B cell (primary cell): ENCODE results near the gene SPON2. TPM values are rescaled to one million over a fixed set of nuclear protein-coding genes. Genes with fewer than 3 reads are reported as not detected.

ENCODE experiments used
- ATAC-seq: fragments of 200-7000 bp; cut with Tn5 transposase; one replicate; pipeline ENCODE4 v1.10.0; 2021; ENCODE audit warnings: low read depth, mild to moderate bottlenecking, moderate number of reproducible peaks, moderate library complexity
- CTCF ChIA-PET: fragments of 350-600 bp; sonication (Branson Sonifier 250); formaldehyde crosslinking; loops from one replicate; lab custom pipeline; 2021; ENCODE audit warnings: antibody characterized with exemption, inconsistent platforms; lab: Charles Lee
- POLR2A ChIA-PET: fragments of 350-600 bp; sonication (Branson Sonifier 250); formaldehyde crosslinking; loops from one replicate; lab custom pipeline; 2021; ENCODE audit warnings: antibody characterized with exemption; lab: Charles Lee
- DNase-seq: peaks from one replicate; pipeline ENCODE4 v3.0.0; 2013
- H2AFZ ChIP-seq: 2 replicates; pipeline ENCODE4 v1.6.1; 2012; ENCODE audit warnings: mild to moderate bottlenecking, low read depth, low read length; ENCODE audit not compliant: insufficient read depth, poor library complexity, severe bottlenecking
- H3K27ac ChIP-seq, 2 donors: 1 replicate in 1 of 2; 2 replicates in 1 of 2; pipeline ENCODE4 v1.5.1; 2012 to 2013; ENCODE audit warnings: low read length in 2 of 2, mild to moderate bottlenecking in 2 of 2, moderate library complexity in 1 of 2
- H3K27me3 ChIP-seq, 4 experiments: fragments of 200-600 bp in 1 of 4; sonication (generic) in 1 of 4; replicated peaks in 1 of 4; 1 replicate in 2 of 4; 2 replicates in 2 of 4; pipeline versions ENCODE4 v1.6.1 to v1.7.0; 2013 to 2016; ENCODE audit warnings: low read length in 3 of 4, mild to moderate bottlenecking in 2 of 4, mixed read lengths in 1 of 4, moderate library complexity in 1 of 4; ENCODE audit not compliant: insufficient read depth in 4 of 4, control insufficient read depth in 3 of 4; ENCODE audit errors: control extremely low read depth in 1 of 4
- H3K36me3 ChIP-seq, 2 experiments: replicated peaks in 1 of 2; 1 replicate in 1 of 2; 2 replicates in 1 of 2; pipeline versions ENCODE4 v1.6.1 to v1.7.1; 2013; ENCODE audit warnings: low read length in 1 of 2; ENCODE audit not compliant: insufficient read depth in 2 of 2, control insufficient read depth in 1 of 2; ENCODE audit errors: control extremely low read depth in 1 of 2, extremely low read depth in 1 of 2
- H3K4me1 ChIP-seq, 2 donors: fragments of 200-600 bp in 1 of 2; sonication (generic) in 1 of 2; 1 replicate in 1 of 2; 2 replicates in 1 of 2; pipeline versions ENCODE4 v1.5.1 to v1.6.1; 2013 to 2017; ENCODE audit warnings: low read length in 2 of 2; ENCODE audit not compliant: control insufficient read depth in 2 of 2, insufficient read depth in 2 of 2
- H3K4me2 ChIP-seq: replicated peaks from 2 replicates; pipeline ENCODE3; 2012; ENCODE audit warnings: mild to moderate bottlenecking, low read depth, low read length; ENCODE audit not compliant: poor library complexity, severe bottlenecking
- H3K4me3 ChIP-seq, 5 experiments: fragments of 200-600 bp in 1 of 5; sonication (generic) in 1 of 5; 1 replicate in 3 of 5; 2 replicates in 2 of 5; pipeline versions ENCODE4 v1.5.1 to v1.7.0; 2011 to 2016; ENCODE audit warnings: low read length in 4 of 5, mild to moderate bottlenecking in 4 of 5, low read depth in 2 of 5, control low read depth in 1 of 5, moderate library complexity in 1 of 5; ENCODE audit not compliant: insufficient read depth in 1 of 5; ENCODE audit errors: control extremely low read depth in 1 of 5, extremely low read depth in 1 of 5
- H3K79me2 ChIP-seq: fragments of 200-600 bp; sonication (generic); one replicate; pipeline ENCODE4 v1.6.0; 2016; ENCODE audit warnings: low read length; ENCODE audit not compliant: control insufficient read depth, insufficient read depth
- H3K9ac ChIP-seq: fragments of 200-600 bp; sonication (generic); 2 replicates; pipeline ENCODE4 v1.6.1; 2017; ENCODE audit warnings: mild to moderate bottlenecking, low read length, moderate library complexity
- H3K9me3 ChIP-seq, 3 donors: one replicate each; pipeline versions ENCODE4 v1.6.1 to v1.7.1; 2013; ENCODE audit warnings: low read length in 2 of 3; ENCODE audit not compliant: control insufficient read depth in 2 of 3, insufficient read depth in 1 of 3; ENCODE audit errors: control extremely low read depth in 1 of 3
- H4K20me1 ChIP-seq: 2 replicates; pipeline ENCODE4 v1.6.0; 2012; ENCODE audit warnings: mild to moderate bottlenecking, low read length; ENCODE audit not compliant: insufficient read depth, control insufficient read depth, poor library complexity, severe bottlenecking
- H3K27ac Mint-ChIP-seq: one replicate; pipeline ENCODE4 v1.8.0; 2021; ENCODE audit warnings: mixed read lengths
- H3K27me3 Mint-ChIP-seq: one replicate; pipeline ENCODE4 v1.8.0; 2021; ENCODE audit warnings: mixed read lengths
- H3K4me1 Mint-ChIP-seq: one replicate; pipeline ENCODE4 v1.8.0; 2021; ENCODE audit warnings: mixed read lengths
- H3K4me3 Mint-ChIP-seq: one replicate; pipeline ENCODE4 v1.8.0; 2021; ENCODE audit warnings: mixed read lengths
- H3K9me3 Mint-ChIP-seq: one replicate; pipeline ENCODE4 v1.8.0; 2022; ENCODE audit warnings: mixed read lengths; ENCODE audit not compliant: insufficient read depth
- EZH2 ChIP-seq: IDR thresholded peaks from 2 replicates; pipeline ENCODE4 v1.6.1; 2012; ENCODE audit warnings: borderline replicate concordance, low read depth, mild to moderate bottlenecking, moderate library complexity, low read length; ENCODE audit not compliant: insufficient read depth, poor library complexity, severe bottlenecking
- WGBS: methylation state at CpG from one replicate; pipeline ENCODE4 v1.1.5; 2013; ENCODE audit warnings: missing lambda C conversion rate; ENCODE audit not compliant: insufficient coverage; 5-methylcytosine and 5-hydroxymethylcytosine counted together
- intact Hi-C: fragments of 100-400 bp; cut with micrococcal nuclease; formaldehyde crosslinking; loops from one replicate; pipeline ENCODE4 v1.10.0; 2022
- polyA plus RNA-seq: library from polyadenylated mRNA; depleted of rRNA; stranded (reverse); fragments of >200 nt; gene quantifications from 2 replicates; pipeline ENCODE4 v1.2.3, GENCODE V29; 2012
- total RNA-seq, 2 donors: library from RNA; stranded (reverse); fragments of 120-200 nt in 1 of 2; gene quantifications; 1 replicate in 1 of 2; 2 replicates in 1 of 2; pipeline versions ENCODE4 v1.2.3 to v1.2.4, GENCODE V29; 2013 to 2022
- TF ChIP-seq, protein P1 (sequence below): fragments of 200-600 bp; IDR thresholded peaks from one replicate; pipeline ENCODE4 v1.8.0; 2022; ENCODE audit warnings: antibody characterized with exemption, mild to moderate bottlenecking

The SPON2 gene
- total and polyA plus RNA-seq, 2 donors (not counting 1 experiment from before 2014, with no cell fraction given), result 3.8 to 5.1 TPM

DNA sequence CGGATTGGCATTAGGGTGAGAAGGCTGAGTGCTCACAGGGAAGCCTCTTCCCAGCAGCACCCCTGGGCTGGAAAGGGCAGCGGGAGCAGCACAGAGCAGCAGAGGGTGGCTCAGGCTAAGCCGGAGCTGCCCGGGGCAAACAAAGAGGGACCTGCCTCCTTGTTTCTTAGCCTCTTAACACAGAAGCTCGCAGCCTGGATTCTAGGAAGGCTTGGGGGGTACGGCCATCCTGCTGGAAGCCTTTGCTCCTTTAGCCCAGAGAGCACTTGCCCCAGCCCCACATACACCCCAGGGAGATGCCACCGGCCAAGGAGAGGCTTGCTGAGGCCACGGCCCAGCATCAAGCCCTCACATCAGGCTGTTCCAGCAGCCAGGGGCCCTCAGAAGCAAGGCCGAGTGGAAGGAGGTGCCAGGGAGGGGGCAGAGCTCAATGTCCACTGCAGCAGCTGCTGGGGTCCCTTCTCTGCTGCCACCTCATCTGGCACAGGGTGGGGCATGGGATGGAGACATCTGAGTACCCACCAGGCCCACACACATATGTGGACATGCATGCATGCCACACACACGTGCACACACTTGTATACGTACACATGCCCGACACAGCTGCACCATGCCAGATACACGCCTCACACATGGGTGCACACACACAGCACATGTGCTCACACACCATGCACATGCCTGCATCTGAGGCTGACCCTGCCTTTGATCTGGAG is 20.3 kb upstream of the SPON2 start:
- ChIA-PET CTCF (interaction anchor here (0.8 to 1.0 kb wide), 2 partner anchors 9 to 11 kb away, joined by 3 read pairs; no protein-coding TSS in a partner anchor), POLR2A (no interaction called here)
- Histone ChIP-seq H3K36me3 (no peaks in the 10 kb centered on the region), H3K79me2 (no peaks in the 10 kb centered on the region), H3K4me1 (no peaks in the 10 kb centered on the region), H4K20me1 (no peaks in the 10 kb centered on the region), H3K9me3 (peaks cover 0 to 4% (median 0%) of the 10 kb centered on the region in 3 donors), H3K9ac (no peak overlapping the region), H3K27me3 (no peaks in the 10 kb centered on the region), H2AFZ (no peak overlapping the region), H3K4me3 (no peak overlapping the region), H3K4me2 (no peak overlapping the region), H3K27ac (no peak overlapping the region)
- Mint-ChIP-seq H3K4me1 (no peaks in the 10 kb centered on the region), H3K9me3 (no peaks in the 10 kb centered on the region), H3K27ac (no peak overlapping the region), H3K4me3 (no peak overlapping the region), H3K27me3 (no peaks in the 10 kb centered on the region)
- intact Hi-C loops, result no loop called here
- DNase-seq (no peak), ATAC-seq (no peak)
- no peak for TF ChIP-seq EZH2
- TF ChIP-seq, protein P1, sequence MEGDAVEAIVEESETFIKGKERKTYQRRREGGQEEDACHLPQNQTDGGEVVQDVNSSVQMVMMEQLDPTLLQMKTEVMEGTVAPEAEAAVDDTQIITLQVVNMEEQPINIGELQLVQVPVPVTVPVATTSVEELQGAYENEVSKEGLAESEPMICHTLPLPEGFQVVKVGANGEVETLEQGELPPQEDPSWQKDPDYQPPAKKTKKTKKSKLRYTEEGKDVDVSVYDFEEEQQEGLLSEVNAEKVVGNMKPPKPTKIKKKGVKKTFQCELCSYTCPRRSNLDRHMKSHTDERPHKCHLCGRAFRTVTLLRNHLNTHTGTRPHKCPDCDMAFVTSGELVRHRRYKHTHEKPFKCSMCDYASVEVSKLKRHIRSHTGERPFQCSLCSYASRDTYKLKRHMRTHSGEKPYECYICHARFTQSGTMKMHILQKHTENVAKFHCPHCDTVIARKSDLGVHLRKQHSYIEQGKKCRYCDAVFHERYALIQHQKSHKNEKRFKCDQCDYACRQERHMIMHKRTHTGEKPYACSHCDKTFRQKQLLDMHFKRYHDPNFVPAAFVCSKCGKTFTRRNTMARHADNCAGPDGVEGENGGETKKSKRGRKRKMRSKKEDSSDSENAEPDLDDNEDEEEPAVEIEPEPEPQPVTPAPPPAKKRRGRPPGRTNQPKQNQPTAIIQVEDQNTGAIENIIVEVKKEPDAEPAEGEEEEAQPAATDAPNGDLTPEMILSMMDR, result no peak
- WGBS, result 97% methylated on average over 13 of the region's 13 CpGs

DNA sequence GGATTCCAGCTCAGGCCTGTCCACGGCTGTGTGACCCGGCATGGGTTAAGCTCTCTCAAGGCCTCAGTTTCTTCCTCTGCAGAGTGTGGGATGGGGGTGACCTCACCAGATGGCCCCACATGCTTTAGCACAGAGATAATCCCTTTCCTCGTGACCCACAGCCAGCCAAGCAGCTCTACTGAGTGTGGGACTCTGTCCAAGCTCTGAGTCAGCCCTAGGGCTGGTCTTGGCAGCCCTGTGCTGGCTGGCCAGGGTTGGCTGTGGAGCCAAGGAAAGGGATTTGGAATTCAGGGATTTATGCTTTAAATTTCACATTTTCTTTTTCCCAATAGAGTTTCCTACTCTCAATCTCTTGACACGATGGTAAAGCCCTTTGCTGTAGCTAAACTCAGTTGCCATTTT is 19.7 kb upstream of the SPON2 start:
- intact Hi-C loops, result no loop called here
- Mint-ChIP-seq H3K9me3 (no peaks in the 10 kb centered on the region), H3K4me3 (no peak overlapping the region), H3K27me3 (no peaks in the 10 kb centered on the region), H3K4me1 (peaks cover 3% of the 10 kb centered on the region), H3K27ac (no peak overlapping the region)
- H3K27me3 ChIP-seq, result no peaks in the 10 kb centered on the region
- H3K36me3 ChIP-seq, result no peaks in the 10 kb centered on the region
- H2AFZ ChIP-seq, result no peak overlapping the region
- H3K4me2 ChIP-seq, result no peak overlapping the region
- DNase-seq, result no peak
- H3K9ac ChIP-seq, result no peak overlapping the region
- no peak for TF ChIP-seq EZH2
- TF ChIP-seq, protein P1, result no peak
- no peaks in the 10 kb centered on the region for H3K79me2 ChIP-seq
- ChIA-PET POLR2A (no interaction called here), CTCF (interaction anchor here (0.8 to 1.0 kb wide), 2 partner anchors 9 to 11 kb away, joined by 3 read pairs; no protein-coding TSS in a partner anchor)
- H3K27ac ChIP-seq, result no peak overlapping the region
- ATAC-seq, result no peak
- WGBS, result 90% methylated on average over 3 of the region's 4 CpGs
- H4K20me1 ChIP-seq, result no peaks in the 10 kb centered on the region
- H3K9me3 ChIP-seq, result peaks cover 0 to 4% (median 0%) of the 10 kb centered on the region in 3 donors
- H3K4me3 ChIP-seq, result no peak overlapping the region
- H3K4me1 ChIP-seq, result peaks cover 2 to 3% of the 10 kb centered on the region in 2 donors
